GM23338 (cell line): ENCODE data around the gene OR2V2. TPM values are rescaled to one million over a fixed set of nuclear protein-coding genes. Genes with fewer than 3 reads are reported as not detected.
"Not testable (repeated sequence)": the region's sequence is repeated elsewhere in the genome, so short reads cannot be mapped to it uniquely, and the experiment has no call there.

ENCODE experiments used
- ATAC-seq: fragments of 200-7000 bp; cut with Tn5 transposase; 3 replicates; pipeline ENCODE4 v1.9.1; 2020
- DNase-seq: peaks from one replicate; pipeline ENCODE4 v3.0.0-alpha.2; 2015; ENCODE audit warnings: low spot score
- H2AFZ ChIP-seq: fragments of 200-600 bp; sonication (generic); 2 replicates; pipeline ENCODE4 v1.8.0; 2016; ENCODE audit warnings: antibody characterized with exemption, mild to moderate bottlenecking, moderate library complexity
- H3F3A ChIP-seq: fragments of 200-600 bp; sonication (generic); replicated peaks from 2 replicates; pipeline ENCODE4 v1.8.0; 2017; ENCODE audit warnings: antibody characterized with exemption, mixed run types, low read depth
- H3K27ac ChIP-seq: fragments of 200-600 bp; sonication (generic); 2 replicates; pipeline ENCODE4 v1.6.1; 2016; ENCODE audit warnings: low read depth
- H3K27me3 ChIP-seq: fragments of 200-600 bp; sonication (generic); 2 replicates; pipeline ENCODE4 v1.8.0; 2016; ENCODE audit warnings: mild to moderate bottlenecking, mixed run types, moderate library complexity; ENCODE audit not compliant: insufficient read depth
- H3K36me3 ChIP-seq: fragments of 200-600 bp; sonication (generic); 2 replicates; pipeline ENCODE4 v1.8.0; 2016; ENCODE audit warnings: mild to moderate bottlenecking; ENCODE audit not compliant: insufficient read depth
- H3K4me1 ChIP-seq: fragments of 200-600 bp; sonication (generic); 2 replicates; pipeline ENCODE4 v1.8.0; 2016; ENCODE audit warnings: mild to moderate bottlenecking, moderate library complexity; ENCODE audit not compliant: insufficient read depth
- H3K4me2 ChIP-seq: fragments of 200-600 bp; sonication (generic); 2 replicates; pipeline ENCODE4 v1.7.1; 2017; ENCODE audit warnings: mixed run types
- H3K4me3 ChIP-seq: fragments of 200-600 bp; sonication (generic); 2 replicates; pipeline ENCODE4 v1.6.1; 2016; ENCODE audit warnings: mixed run types
- H3K79me2 ChIP-seq: fragments of 200-600 bp; sonication (generic); replicated peaks from 2 replicates; pipeline ENCODE4 v1.8.0; 2017; ENCODE audit warnings: mild to moderate bottlenecking; ENCODE audit not compliant: insufficient read depth
- H3K9me2 ChIP-seq: fragments of 200-600 bp; sonication (generic); 2 replicates; pipeline ENCODE4 v1.8.0; 2017; ENCODE audit not compliant: insufficient read depth
- H4K20me1 ChIP-seq: fragments of 200-600 bp; sonication (generic); replicated peaks from 2 replicates; pipeline ENCODE4 v1.8.0; 2017; ENCODE audit warnings: mild to moderate bottlenecking; ENCODE audit not compliant: insufficient read depth
- H3K27ac Mint-ChIP-seq: 2 replicates; pipeline ENCODE4 v1.8.0; 2020; ENCODE audit warnings: inconsistent platforms, mild to moderate bottlenecking, moderate library complexity, mixed read lengths
- H3K27me3 Mint-ChIP-seq: 3 replicates; pipeline ENCODE4 v1.8.0; 2022; ENCODE audit warnings: low read depth, mild to moderate bottlenecking, moderate library complexity, mixed read lengths, inconsistent platforms; ENCODE audit not compliant: insufficient read depth, poor library complexity
- H3K36me3 Mint-ChIP-seq: 3 replicates; pipeline ENCODE4 v1.8.0; 2021; ENCODE audit warnings: low read depth, mild to moderate bottlenecking, inconsistent platforms, moderate library complexity, mixed read lengths
- H3K4me1 Mint-ChIP-seq: 3 replicates; pipeline ENCODE4 v1.8.0; 2020; ENCODE audit warnings: mild to moderate bottlenecking, inconsistent platforms, mixed read lengths
- H3K4me3 Mint-ChIP-seq: 3 replicates; pipeline ENCODE4 v1.8.0; 2021; ENCODE audit warnings: moderate library complexity, mild to moderate bottlenecking, inconsistent platforms, mixed read lengths
- H3K9me3 Mint-ChIP-seq: 3 replicates; pipeline ENCODE4 v1.8.0; 2020; ENCODE audit warnings: moderate library complexity, mild to moderate bottlenecking, inconsistent platforms, mixed read lengths
- JUNB ChIP-seq: IDR thresholded peaks from one replicate; pipeline ENCODE4 v1.6.1; 2016; ENCODE audit warnings: antibody characterized with exemption; ENCODE audit not compliant: unreplicated experiment
- NANOG ChIP-seq: IDR thresholded peaks from 2 replicates; pipeline ENCODE4 v1.6.1; 2016; ENCODE audit warnings: antibody characterized with exemption, borderline replicate concordance
- STAT1 ChIP-seq: IDR thresholded peaks from one replicate; pipeline ENCODE4 v1.6.1; 2016; ENCODE audit warnings: antibody characterized with exemption; ENCODE audit not compliant: unreplicated experiment
- ZNF114 ChIP-seq: fragments of 250-450 bp; sonication (Bioruptor Pico); IDR thresholded peaks from 2 replicates; pipeline ENCODE4 v1.5.0; 2020; ENCODE audit warnings: mild to moderate bottlenecking, moderate library complexity
- long read RNA-seq: library from polyadenylated mRNA; unstranded; transcript quantifications from one replicate; pipeline ENCODE4 v2.0.0, GENCODE V29; 2020; ENCODE audit not compliant: unreplicated experiment
- polyA plus RNA-seq: library from polyadenylated mRNA; unstranded; fragments of >200 nt; fragmentation: Nextera tagmentation; extraction: Ambion mirVana; gene quantifications from 2 replicates; pipeline ENCODE4 v1.2.1, GENCODE V29; 2016
- total RNA-seq: library from RNA; depleted of rRNA; stranded (reverse); fragments of >200 nt; shearing (Covaris generic); gene quantifications from 2 replicates; pipeline ENCODE4 v1.2.3, GENCODE V29; 2014; rRNA removed
- TF ChIP-seq, protein P1 (sequence below): IDR thresholded peaks from 2 replicates; pipeline ENCODE4 v1.6.1; 2016; ENCODE audit warnings: antibody characterized with exemption
- TF ChIP-seq, protein P2 (sequence below), 2 experiments: fragments of 200-600 bp in 1 of 2; sonication (generic) in 1 of 2; conservative IDR thresholded peaks; 2 replicates each; pipeline versions ENCODE4 v1.5.1 to v1.6.1; 2016 to 2017; ENCODE audit warnings: antibody characterized with exemption in 2 of 2, low read depth in 2 of 2, mild to moderate bottlenecking in 2 of 2, moderate library complexity in 1 of 2

Gene OR2V2
- total RNA-seq (not detected in 2 replicates), polyA plus RNA-seq (not detected in 2 replicates)
- long read RNA-seq, result 0 reads

DNA sequence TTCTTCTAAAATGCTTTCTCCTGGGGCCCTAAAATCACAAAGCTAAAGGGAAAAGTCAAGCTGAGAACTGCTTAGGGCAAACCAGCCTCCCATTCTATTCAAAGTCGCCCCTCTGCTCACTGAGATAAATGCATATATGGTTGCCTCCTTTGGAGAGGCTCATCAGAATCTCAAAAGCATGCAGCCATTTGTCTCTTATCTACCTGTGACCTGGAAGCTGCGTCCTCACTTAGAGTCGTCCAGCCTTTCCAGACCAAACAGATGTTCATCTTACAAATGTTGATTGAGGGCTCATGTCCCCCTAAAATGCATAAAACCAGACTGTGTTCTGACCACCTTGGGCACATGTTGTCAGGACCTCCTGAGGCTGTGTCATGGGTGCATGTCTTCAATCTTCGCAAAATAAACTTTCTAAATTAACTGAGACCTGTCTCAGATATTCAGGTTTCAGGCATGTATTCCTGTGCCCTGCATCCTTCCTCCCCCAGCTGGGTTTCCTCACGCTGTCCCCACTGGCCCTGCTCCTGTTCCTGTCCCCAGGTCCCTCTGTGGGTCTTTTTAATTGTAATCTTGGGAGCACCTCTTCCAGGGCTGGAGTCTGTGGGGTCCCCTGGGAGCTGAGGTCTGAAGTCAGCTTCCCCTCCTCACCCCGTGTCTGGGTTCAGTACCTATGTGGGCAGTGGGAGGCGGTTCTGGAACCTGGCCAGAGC is at the start of gene OR2V2:
Gene OR2V2, plus strand, starts transcription at position 660 of the 710 bp plus-strand sequence. CDS start 7,357 bp downstream, outside the sequence.
- not testable (repeated sequence) for ATAC-seq, H3K9me2 ChIP-seq, H3K4me3 ChIP-seq, H3K79me2 ChIP-seq, H3K36me3 Mint-ChIP-seq, H4K20me1 ChIP-seq, H3K27ac Mint-ChIP-seq, H3K36me3 ChIP-seq, H3K27ac ChIP-seq, H3K27me3 ChIP-seq, H3F3A ChIP-seq, DNase-seq
- peak within 1 kb of the TSS; percentile 72 for H2AFZ ChIP-seq
- H3K4me2 ChIP-seq, result peak within 1 kb of the TSS; percentile 68
- Mint-ChIP-seq H3K9me3 (peaks cover 16% of the 10 kb centered on the region), H3K4me1 (peaks cover 28% of the 10 kb centered on the region), H3K4me3 (peak within 1 kb of the TSS; percentile 6; the same call in 1 of the 3 replicates), H3K27me3 (peaks cover 26% of the 10 kb centered on the region)
- peaks cover 21% of the 10 kb centered on the region; the same call in 1 of the 2 replicates for H3K4me1 ChIP-seq

DNA sequence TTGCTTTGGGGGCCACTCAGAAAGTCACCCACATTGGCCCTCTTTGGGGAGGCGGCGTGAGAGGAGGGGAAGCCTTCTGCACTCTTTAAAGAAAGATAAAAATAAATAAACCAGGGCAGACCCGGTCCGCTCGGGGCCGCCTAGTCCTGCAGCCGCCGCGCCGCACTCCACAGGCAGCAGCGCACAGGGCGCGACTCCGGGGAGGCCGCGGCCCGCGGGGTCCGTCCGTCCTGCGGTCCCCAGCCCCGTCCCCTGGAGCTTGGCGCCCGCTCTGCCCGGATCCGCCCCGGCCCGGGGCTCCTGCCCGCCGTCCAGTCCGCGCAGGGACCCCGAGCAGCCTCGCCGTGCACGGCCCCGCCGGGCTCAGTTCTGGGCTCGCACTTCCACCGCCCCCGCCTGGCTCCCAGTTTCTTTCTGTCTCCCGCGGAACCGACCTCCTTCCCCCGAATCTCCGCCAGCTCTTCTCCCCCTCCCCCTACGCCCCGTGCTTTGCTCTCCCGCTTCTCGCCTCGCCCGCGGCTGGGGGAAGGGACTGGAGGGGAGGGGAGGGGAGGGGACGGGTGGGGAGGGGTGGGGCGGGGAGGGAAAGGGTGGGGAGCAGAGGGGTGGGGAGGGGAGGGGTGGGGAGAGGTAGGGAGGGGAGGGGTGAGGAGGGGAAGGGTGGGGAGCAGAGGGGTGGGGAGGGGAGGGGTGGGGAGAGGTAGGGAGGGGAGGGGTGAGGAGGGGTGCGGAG is 49.5 kb upstream of the OR2V2 start:
- not testable (repeated sequence) for H2AFZ ChIP-seq, H3K4me1 ChIP-seq, H3K36me3 Mint-ChIP-seq, H3K79me2 ChIP-seq, H3K4me3 ChIP-seq, H4K20me1 ChIP-seq, H3K36me3 ChIP-seq, H3K4me3 Mint-ChIP-seq, H3K9me3 Mint-ChIP-seq, DNase-seq, H3K27ac Mint-ChIP-seq, H3K27ac ChIP-seq, H3K4me2 ChIP-seq, H3K9me2 ChIP-seq, H3K4me1 Mint-ChIP-seq
- H3K27me3 ChIP-seq, result peaks cover 20% of the 10 kb centered on the region
- H3F3A ChIP-seq, result peaks cover 16% of the 10 kb centered on the region; the same call in 1 of the 2 replicates
- peaks cover 19% of the 10 kb centered on the region for H3K27me3 Mint-ChIP-seq
- ATAC-seq, result peak; percentile 5

GRCh38 chr5:181098762-181099601 is 48.4 kb upstream of the OR2V2 start:
- DNase-seq, result no peak
- no peaks in the 10 kb centered on the region for H3K36me3 ChIP-seq
- H3K4me1 Mint-ChIP-seq, result peaks cover 3% of the 10 kb centered on the region; the same call in 2 of the 3 replicates
- H3K9me3 Mint-ChIP-seq, result no peaks in the 10 kb centered on the region; the same call in 2 of the 3 replicates
- H3K9me2 ChIP-seq, result no peaks in the 10 kb centered on the region
- peak overlapping the region; percentile 48; the same call in 1 of the 2 replicates for H3K4me2 ChIP-seq
- peaks cover 21% of the 10 kb centered on the region for H3K27me3 ChIP-seq
- no peaks in the 10 kb centered on the region for H3K4me1 ChIP-seq
- no peak overlapping the region for H3K27ac Mint-ChIP-seq
- no peak overlapping the region for H2AFZ ChIP-seq
- H3K79me2 ChIP-seq, result no peaks in the 10 kb centered on the region
- peak overlapping the region; percentile 74 for H3K4me3 Mint-ChIP-seq
- H3K27ac ChIP-seq, result no peak overlapping the region
- no peak for ATAC-seq
- H4K20me1 ChIP-seq, result no peaks in the 10 kb centered on the region
- H3F3A ChIP-seq, result peaks cover 16% of the 10 kb centered on the region; the same call in 1 of the 2 replicates
- H3K4me3 ChIP-seq, result peak overlapping the region; percentile 40
- H3K27me3 Mint-ChIP-seq, result peaks cover 23% of the 10 kb centered on the region
- no peaks in the 10 kb centered on the region for H3K36me3 Mint-ChIP-seq
- TF ChIP-seq, protein P1, sequence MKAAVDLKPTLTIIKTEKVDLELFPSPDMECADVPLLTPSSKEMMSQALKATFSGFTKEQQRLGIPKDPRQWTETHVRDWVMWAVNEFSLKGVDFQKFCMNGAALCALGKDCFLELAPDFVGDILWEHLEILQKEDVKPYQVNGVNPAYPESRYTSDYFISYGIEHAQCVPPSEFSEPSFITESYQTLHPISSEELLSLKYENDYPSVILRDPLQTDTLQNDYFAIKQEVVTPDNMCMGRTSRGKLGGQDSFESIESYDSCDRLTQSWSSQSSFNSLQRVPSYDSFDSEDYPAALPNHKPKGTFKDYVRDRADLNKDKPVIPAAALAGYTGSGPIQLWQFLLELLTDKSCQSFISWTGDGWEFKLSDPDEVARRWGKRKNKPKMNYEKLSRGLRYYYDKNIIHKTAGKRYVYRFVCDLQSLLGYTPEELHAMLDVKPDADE, result no peak
- TF ChIP-seq ZNF114 (CRISPR knock-in tag) (no peak), STAT1 (no peak), NANOG (no peak), JUNB (no peak)
- TF ChIP-seq, protein P2, sequence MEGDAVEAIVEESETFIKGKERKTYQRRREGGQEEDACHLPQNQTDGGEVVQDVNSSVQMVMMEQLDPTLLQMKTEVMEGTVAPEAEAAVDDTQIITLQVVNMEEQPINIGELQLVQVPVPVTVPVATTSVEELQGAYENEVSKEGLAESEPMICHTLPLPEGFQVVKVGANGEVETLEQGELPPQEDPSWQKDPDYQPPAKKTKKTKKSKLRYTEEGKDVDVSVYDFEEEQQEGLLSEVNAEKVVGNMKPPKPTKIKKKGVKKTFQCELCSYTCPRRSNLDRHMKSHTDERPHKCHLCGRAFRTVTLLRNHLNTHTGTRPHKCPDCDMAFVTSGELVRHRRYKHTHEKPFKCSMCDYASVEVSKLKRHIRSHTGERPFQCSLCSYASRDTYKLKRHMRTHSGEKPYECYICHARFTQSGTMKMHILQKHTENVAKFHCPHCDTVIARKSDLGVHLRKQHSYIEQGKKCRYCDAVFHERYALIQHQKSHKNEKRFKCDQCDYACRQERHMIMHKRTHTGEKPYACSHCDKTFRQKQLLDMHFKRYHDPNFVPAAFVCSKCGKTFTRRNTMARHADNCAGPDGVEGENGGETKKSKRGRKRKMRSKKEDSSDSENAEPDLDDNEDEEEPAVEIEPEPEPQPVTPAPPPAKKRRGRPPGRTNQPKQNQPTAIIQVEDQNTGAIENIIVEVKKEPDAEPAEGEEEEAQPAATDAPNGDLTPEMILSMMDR (conservative IDR thresholded peaks at IDR 0.05; ENCODE audit: low read depth in 2 of 2), result no peak
